GM19240 (cell line): Measurements from ENCODE around the gene SERPINB12.
A peak's percentile ranks its signal among the peaks of the same experiment; 100 is the strongest.

Source experiments
- DNase-seq: peaks from one replicate; pipeline ENCODE4 v3.0.0; 2011; ENCODE audit warnings: low spot score; ENCODE audit not compliant: insufficient read length

SERPINB12 gene

GRCh38 chr18:63596964-63597363 lies 54.8 kb downstream of the SERPINB12 start:
- no peak for DNase-seq

- DNase-seq: no peak
Observed at GRCh38 chr18:63603355-63603754, 61.2 kb downstream of the SERPINB12 start.

GRCh38 chr18:63603772-63604171 lies 61.6 kb downstream of the SERPINB12 start:
- DNase-seq: peak; percentile 18

GRCh38 chr18:63604791-63605567 lies 62.8 kb downstream of the SERPINB12 start:
- DNase-seq: no peak

- DNase-seq: no peak
Observed at GRCh38 chr18:63606526-63606925, 64.4 kb downstream of the SERPINB12 start.

- no peak for DNase-seq
Observed at GRCh38 chr18:63613420-63613819, 71.3 kb downstream of the SERPINB12 start.

GRCh38 chr18:63617049-63617914 lies 75.1 kb downstream of the SERPINB12 start:
- no peak for DNase-seq

GRCh38 chr18:63617915-63618234 lies 75.7 kb downstream of the SERPINB12 start:
- DNase-seq: no peak
